Measurements from ENCODE around the gene ADORA3. TPM values are rescaled to one million over a fixed set of nuclear protein-coding genes. Genes with fewer than 3 reads are reported as not detected.
A peak's percentile ranks its signal among the peaks of the same experiment; 100 is the strongest.

ADORA3 gene
- total RNA-seq, 4 donors from 2014 or later = 4.9 to 13.3 (median 5.1) TPM

GRCh38 chr1:111475701-111476100 lies 27.7 kb downstream of the ADORA3 start:
- Histone ChIP-seq H3K4me1 (peaks cover 5 to 27% (median 5%) of the 10 kb centered on the region in 4 donors), H3K36me3 (peaks cover 0 to 29% (median 20%) of the 10 kb centered on the region in 4 donors), H3K9me3 (no peaks in the 10 kb centered on the region), H3K27me3 (no peaks in the 10 kb centered on the region), H3K4me3 (peak overlapping the region in 1 of 4 donors; percentile 32), H3K27ac (replicated peaks in 1 of 4) (no peak overlapping the region)
- intact Hi-C loops (cut with DNase I) = no loop called here
- DNase-seq (ENCODE audit: extremely low spot score) = peak; percentile 39
- TF ChIP-seq EP300 (IDR thresholded peaks at IDR 0.05) (no peak), POLR2AphosphoS5 (IDR thresholded peaks at IDR 0.05) (no peak), POLR2A (IDR thresholded peaks at IDR 0.05; ENCODE audit: low read depth) (no peak), CTCF (IDR thresholded peaks at IDR 0.05) (no peak)
- WGBS = 79% methylated on average over 5 of the region's 5 CpGs

GRCh38 chr1:111474521-111474920 lies 28.9 kb downstream of the ADORA3 start:
- WGBS = 72% methylated on average over 4 of the region's 4 CpGs
- DNase-seq (ENCODE audit: extremely low spot score) = peak; percentile 68
- Histone ChIP-seq H3K27ac (replicated peaks in 1 of 4) (peak overlapping the region; percentile 29 to 58 (median 45)), H3K4me1 (peaks cover 5 to 27% (median 5%) of the 10 kb centered on the region in 4 donors), H3K36me3 (peaks cover 0 to 40% (median 31%) of the 10 kb centered on the region in 4 donors), H3K4me3 (peak overlapping the region; percentile 19 to 38 (median 30)), H3K27me3 (no peaks in the 10 kb centered on the region), H3K9me3 (no peaks in the 10 kb centered on the region)
- intact Hi-C loops (cut with DNase I) = no loop called here
- no peak for TF ChIP-seq EP300 (IDR thresholded peaks at IDR 0.05)

- Histone ChIP-seq H3K36me3 (peaks cover 0 to 45% (median 35%) of the 10 kb centered on the region in 4 donors), H3K4me1 (peaks cover 5 to 27% (median 5%) of the 10 kb centered on the region in 4 donors), H3K27me3 (no peaks in the 10 kb centered on the region), H3K9me3 (no peaks in the 10 kb centered on the region), H3K4me3 (peak overlapping the region; percentile 19 to 38 (median 30)), H3K27ac (replicated peaks in 1 of 4) (peak overlapping the region; percentile 29 to 58 (median 45))
- 54% methylated on average over 5 of the region's 5 CpGs for WGBS
- TF ChIP-seq POLR2A (IDR thresholded peaks at IDR 0.05; ENCODE audit: low read depth) = no peak
- no peak for TF ChIP-seq CTCF (IDR thresholded peaks at IDR 0.05)
- peak; percentile 42 for DNase-seq (ENCODE audit: extremely low spot score)
- intact Hi-C loops (cut with DNase I) = no loop called here
These were observed 29.3 kb downstream of the ADORA3 start for GRCh38 chr1:111474106-111474505.

GRCh38 chr1:111471538-111471937 lies 31.9 kb downstream of the ADORA3 start:
- WGBS = 96% methylated on average over 3 of the region's 3 CpGs
- intact Hi-C loops (cut with DNase I) = no loop called here
- no peak for DNase-seq (ENCODE audit: extremely low spot score)

GRCh38 chr1:111471012-111471411 lies 32.4 kb downstream of the ADORA3 start:
- TF ChIP-seq POLR2AphosphoS5 (IDR thresholded peaks at IDR 0.05) (peak in 1 of 2 donors; percentile 26), CTCF (IDR thresholded peaks at IDR 0.05) (no peak), EP300 (IDR thresholded peaks at IDR 0.05) (no peak), POLR2A (IDR thresholded peaks at IDR 0.05; ENCODE audit: low read depth) (no peak)
- intact Hi-C loops (cut with DNase I) = no loop called here
- no peak for DNase-seq (ENCODE audit: extremely low spot score)
- Histone ChIP-seq H3K27me3 (no peaks in the 10 kb centered on the region), H3K36me3 (peaks cover 12 to 60% (median 50%) of the 10 kb centered on the region in 4 donors), H3K4me3 (no peak overlapping the region), H3K9me3 (no peaks in the 10 kb centered on the region), H3K4me1 (peaks cover 0 to 17% (median 5%) of the 10 kb centered on the region in 4 donors), H3K27ac (replicated peaks in 1 of 4) (peak overlapping the region in 3 of 4 donors; percentile 27 to 52 (median 50))
- 73% methylated on average over 3 of the region's 3 CpGs for WGBS

More at GRCh38 chr1:111471538-111471937, 31.9 kb downstream of the ADORA3 start:
- peaks cover 12 to 60% (median 48%) of the 10 kb centered on the region in 4 donors for H3K36me3 ChIP-seq
- no peak for TF ChIP-seq POLR2AphosphoS5 (IDR thresholded peaks at IDR 0.05)
- no peak for TF ChIP-seq CTCF (IDR thresholded peaks at IDR 0.05)
- no peak for TF ChIP-seq EP300 (IDR thresholded peaks at IDR 0.05)
- TF ChIP-seq POLR2A (IDR thresholded peaks at IDR 0.05; ENCODE audit: low read depth) = no peak
- H3K27ac ChIP-seq (replicated peaks in 1 of 4) = peak overlapping the region in 3 of 4 donors; percentile 29 to 50 (median 38)
- peaks cover 0 to 22% (median 5%) of the 10 kb centered on the region in 4 donors for H3K4me1 ChIP-seq
- H3K9me3 ChIP-seq = no peaks in the 10 kb centered on the region
- H3K27me3 ChIP-seq = no peaks in the 10 kb centered on the region
- no peak overlapping the region for H3K4me3 ChIP-seq
